GM12892 (cell line): ENCODE results near the gene SPDYE18.
"Not testable (repeated sequence)": the region's sequence is repeated elsewhere in the genome, so short reads cannot be mapped to it uniquely, and the experiment has no call there.

Experiments used
- POLR2A ChIP-seq: IDR thresholded peaks from 2 replicates; pipeline ENCODE4 v1.6.1; 2011; ENCODE audit warnings: low read depth, low read length, control low read depth
- TAF1 ChIP-seq: IDR thresholded peaks from 2 replicates; pipeline ENCODE4 v1.6.1; 2011; ENCODE audit warnings: low read depth, mild to moderate bottlenecking, control low read depth, low read length, borderline replicate concordance

- not testable (repeated sequence) for TF ChIP-seq TAF1, POLR2A
These were observed 55.9 kb downstream of the SPDYE18 start for GRCh38 chr7:77006127-77007110.
